ENCODE results near the gene VPS45.

DNA sequence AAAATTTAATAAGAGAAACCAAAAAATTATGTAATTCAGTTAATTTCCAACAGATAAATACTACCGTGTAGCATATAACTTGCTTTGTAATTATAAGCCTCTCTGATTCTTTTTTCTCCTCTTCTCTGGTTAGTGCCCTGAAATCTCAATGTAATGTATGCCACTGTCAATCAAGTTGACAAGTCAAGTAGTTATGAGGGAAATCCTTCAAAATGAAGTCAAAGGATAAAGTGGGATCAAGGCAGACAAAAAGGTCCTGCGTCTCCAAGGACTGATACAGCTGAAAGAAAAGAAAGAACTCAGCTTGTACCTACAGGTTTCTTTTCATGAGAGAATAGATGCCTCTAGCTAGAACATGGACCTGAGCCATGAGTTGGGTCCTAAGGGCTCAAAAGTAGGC is 19.8 kb downstream of the VPS45 start:
- TF ChIP-seq EZH2 (IDR thresholded peaks at IDR 0.05; ENCODE audit: insufficient read depth, poor library complexity, severe bottlenecking) (no peak), EZH2phosphoT487 (IDR thresholded peaks at IDR 0.05; ENCODE audit: insufficient read depth, low read depth) (no peak)
